Fibroblast of lung (primary cell): ENCODE data around the gene ATP13A1. TPM values are rescaled to one million over a fixed set of nuclear protein-coding genes. Genes with fewer than 3 reads are reported as not detected.

Source experiments
- DNase-seq, 2 donors: peaks; one replicate each; pipeline versions ENCODE4 v3.0.0 to v3.0.0-alpha.2; 2010; ENCODE audit warnings: low read depth in 2 of 2
- H2AFZ ChIP-seq: 2 replicates; pipeline ENCODE4 v1.5.1; 2012; ENCODE audit warnings: low read length, control low read depth, inconsistent platforms
- H3K27ac ChIP-seq: 2 replicates; pipeline ENCODE4 v1.5.1; 2011; ENCODE audit warnings: low read length, control low read depth; ENCODE audit not compliant: insufficient read depth
- H3K27me3 ChIP-seq: 2 replicates; pipeline ENCODE4 v1.5.1; 2011; ENCODE audit warnings: mild to moderate bottlenecking, low read length; ENCODE audit not compliant: control insufficient read depth, insufficient read depth
- H3K36me3 ChIP-seq: 2 replicates; pipeline ENCODE4 v1.5.1; 2011; ENCODE audit warnings: low read length; ENCODE audit not compliant: control insufficient read depth, insufficient read depth
- H3K4me1 ChIP-seq: 2 replicates; pipeline ENCODE4 v1.5.1; 2011; ENCODE audit warnings: low read length; ENCODE audit not compliant: control insufficient read depth, insufficient read depth; ENCODE audit errors: extremely low read depth
- H3K4me2 ChIP-seq: 2 replicates; pipeline ENCODE4 v1.5.1; 2011; ENCODE audit warnings: low read length, control low read depth; ENCODE audit not compliant: insufficient read depth; ENCODE audit errors: extremely low read depth
- H3K4me3 ChIP-seq, 4 experiments: fragments of 200-600 bp in 1 of 4; sonication (generic) in 1 of 4; replicated peaks in 1 of 4; 2 replicates each; pipeline ENCODE4 v1.5.1; 2011 to 2016; ENCODE audit warnings: low read length in 4 of 4, low read depth in 3 of 4, mild to moderate bottlenecking in 3 of 4, control low read depth in 2 of 4, inconsistent platforms in 1 of 4, mixed read lengths in 1 of 4; ENCODE audit not compliant: insufficient read depth in 1 of 4; ENCODE audit errors: control extremely low read depth in 1 of 4
- H3K79me2 ChIP-seq: 2 replicates; pipeline ENCODE4 v1.5.1; 2012; ENCODE audit warnings: mild to moderate bottlenecking, low read length, inconsistent platforms; ENCODE audit not compliant: control insufficient read depth, insufficient read depth
- H3K9ac ChIP-seq: 2 replicates; pipeline ENCODE4 v1.5.1; 2011; ENCODE audit warnings: mild to moderate bottlenecking, low read length, control low read depth; ENCODE audit not compliant: insufficient read depth
- H3K9me3 ChIP-seq: 2 replicates; pipeline ENCODE4 v1.5.1; 2012; ENCODE audit warnings: low read depth, low read length; ENCODE audit not compliant: control insufficient read depth, insufficient read depth
- H4K20me1 ChIP-seq: 2 replicates; pipeline ENCODE4 v1.5.1; 2011; ENCODE audit warnings: low read length; ENCODE audit not compliant: control insufficient read depth, insufficient read depth; ENCODE audit errors: extremely low read depth
- EZH2 ChIP-seq: IDR thresholded peaks from 2 replicates; pipeline ENCODE4 v1.5.1; 2012; ENCODE audit warnings: low read length, control low read depth, mild to moderate bottlenecking; ENCODE audit errors: missing control alignments
- polyA plus RNA-seq, 2 donors: library from polyadenylated mRNA; depleted of rRNA in 1 of 2; stranded (reverse) in 1 of 2; unstranded in 1 of 2; fragments of >200 nt; gene quantifications; 2 replicates each; pipeline ENCODE4 v1.2.1, GENCODE V29; 2011 to 2012; ENCODE audit warnings: missing spikeins in 1 of 2
- total RNA-seq: library from RNA; depleted of rRNA; stranded (reverse); fragments of >200 nt; gene quantifications from 2 replicates; pipeline ENCODE4 v1.2.1, GENCODE V29; 2014
- TF ChIP-seq, protein P1 (sequence below), 2 donors: IDR thresholded peaks in 1 of 2; conservative IDR thresholded peaks in 1 of 2; 1 replicate in 1 of 2; 2 replicates in 1 of 2; pipeline ENCODE4 v1.5.1; 2011 to 2012; ENCODE audit warnings: low read length in 2 of 2, control low read depth in 1 of 2, inconsistent platforms in 1 of 2, low read depth in 1 of 2, mild to moderate bottlenecking in 1 of 2

The ATP13A1 gene
- total and polyA plus RNA-seq, 2 donors (not counting 1 experiment from before 2014, with no cell fraction given) = 8.5 to 25.4 TPM

DNA sequence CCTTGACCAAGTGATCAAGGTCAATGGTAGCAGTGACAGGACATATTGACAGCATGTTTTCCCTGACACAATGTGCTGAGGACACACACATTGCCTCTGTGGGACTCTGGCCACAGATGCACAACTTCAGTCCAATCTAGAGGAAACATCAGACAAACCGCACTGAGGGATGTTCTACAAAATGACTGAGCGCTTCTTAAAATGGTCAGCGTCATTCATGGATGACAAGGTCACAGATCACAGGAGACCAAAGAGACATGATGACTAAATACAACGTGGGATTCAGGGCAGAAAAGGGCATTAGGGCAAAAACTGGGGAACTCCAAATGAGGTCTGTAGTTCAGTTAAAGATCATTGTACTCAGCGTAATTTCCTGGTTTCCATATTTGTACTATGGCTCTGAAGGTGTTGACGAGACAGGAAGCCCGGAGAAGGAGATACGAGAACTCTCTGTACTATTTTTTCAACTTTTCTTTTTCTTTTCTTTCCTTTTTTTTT, 65.6 kb downstream of the ATP13A1 start:
- Histone ChIP-seq H3K4me3 (no peak overlapping the region), H3K27me3 (no peaks in the 10 kb centered on the region), H3K9me3 (no peaks in the 10 kb centered on the region), H3K36me3 (no peaks in the 10 kb centered on the region), H3K4me1 (peaks cover 9% of the 10 kb centered on the region), H2AFZ (no peak overlapping the region), H3K9ac (no peak overlapping the region), H3K4me2 (no peak overlapping the region), H3K79me2 (no peaks in the 10 kb centered on the region), H3K27ac (no peak overlapping the region), H4K20me1 (no peaks in the 10 kb centered on the region)
- TF ChIP-seq EZH2 = no peak
- TF ChIP-seq, protein P1, sequence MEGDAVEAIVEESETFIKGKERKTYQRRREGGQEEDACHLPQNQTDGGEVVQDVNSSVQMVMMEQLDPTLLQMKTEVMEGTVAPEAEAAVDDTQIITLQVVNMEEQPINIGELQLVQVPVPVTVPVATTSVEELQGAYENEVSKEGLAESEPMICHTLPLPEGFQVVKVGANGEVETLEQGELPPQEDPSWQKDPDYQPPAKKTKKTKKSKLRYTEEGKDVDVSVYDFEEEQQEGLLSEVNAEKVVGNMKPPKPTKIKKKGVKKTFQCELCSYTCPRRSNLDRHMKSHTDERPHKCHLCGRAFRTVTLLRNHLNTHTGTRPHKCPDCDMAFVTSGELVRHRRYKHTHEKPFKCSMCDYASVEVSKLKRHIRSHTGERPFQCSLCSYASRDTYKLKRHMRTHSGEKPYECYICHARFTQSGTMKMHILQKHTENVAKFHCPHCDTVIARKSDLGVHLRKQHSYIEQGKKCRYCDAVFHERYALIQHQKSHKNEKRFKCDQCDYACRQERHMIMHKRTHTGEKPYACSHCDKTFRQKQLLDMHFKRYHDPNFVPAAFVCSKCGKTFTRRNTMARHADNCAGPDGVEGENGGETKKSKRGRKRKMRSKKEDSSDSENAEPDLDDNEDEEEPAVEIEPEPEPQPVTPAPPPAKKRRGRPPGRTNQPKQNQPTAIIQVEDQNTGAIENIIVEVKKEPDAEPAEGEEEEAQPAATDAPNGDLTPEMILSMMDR (conservative IDR thresholded peaks at IDR 0.05 in 1 of 2, IDR thresholded peaks at IDR 0.05 in 1 of 2; ENCODE audit: low read depth in 1 of 2, low read length in 2 of 2) = no peak
- no peak for DNase-seq

Other genes with a start within 250 kb of the ATP13A1 start
- 3.1 and 5.8 TPM in 2 replicates for gene TSSK6, start 148.1 kb downstream of the ATP13A1 start, total RNA-seq
- 0.32 and 0.47 TPM in 2 replicates for gene TSSK6, start 148.1 kb downstream of the ATP13A1 start, polyA plus RNA-seq
- 215 and 221 TPM in 2 replicates for gene NDUFA13, start 147.5 kb downstream of the ATP13A1 start, total RNA-seq
- 306 and 472 TPM in 2 replicates for gene NDUFA13, start 147.5 kb downstream of the ATP13A1 start, polyA plus RNA-seq
- 0.50 and 0.51 TPM in 2 replicates for gene YJEFN3, start 134.8 kb downstream of the ATP13A1 start, total RNA-seq
- 0.62 and 0.69 TPM in 2 replicates for gene YJEFN3, start 134.8 kb downstream of the ATP13A1 start, polyA plus RNA-seq
- 0.51 and 0.66 TPM in 2 replicates for gene CILP2, start 125.4 kb downstream of the ATP13A1 start, total RNA-seq
- gene CILP2, start 125.4 kb downstream of the ATP13A1 start, polyA plus RNA-seq = 0.10 and 0.23 TPM in 2 replicates
- gene PBX4, start 45.0 kb downstream of the ATP13A1 start, total RNA-seq = 1.5 and 1.7 TPM in 2 replicates
- 0.39 and 1.2 TPM in 2 replicates for gene PBX4, start 45.0 kb downstream of the ATP13A1 start, polyA plus RNA-seq
- 1.0 and 1.5 TPM in 2 replicates for gene LPAR2, start 35.5 kb downstream of the ATP13A1 start, total RNA-seq
- gene LPAR2, start 35.5 kb downstream of the ATP13A1 start, polyA plus RNA-seq = 0.81 and 1.3 TPM in 2 replicates
- gene GMIP, start 20.0 kb downstream of the ATP13A1 start, total RNA-seq = 2.1 and 5.3 TPM in 2 replicates
- 2.3 and 2.9 TPM in 2 replicates for gene GMIP, start 20.0 kb downstream of the ATP13A1 start, polyA plus RNA-seq
- 4.9 and 5.4 TPM in 2 replicates for gene ZNF101, start 5.2 kb upstream of the ATP13A1 start, total RNA-seq
- 4.4 and 5.7 TPM in 2 replicates for gene ZNF101, start 5.2 kb upstream of the ATP13A1 start, polyA plus RNA-seq
- gene ZNF14, start 69.4 kb upstream of the ATP13A1 start, total RNA-seq = 6.2 and 7.9 TPM in 2 replicates
- 2.6 and 3.7 TPM in 2 replicates for gene ZNF14, start 69.4 kb upstream of the ATP13A1 start, polyA plus RNA-seq
- 11.0 and 16.5 TPM in 2 replicates for gene ZNF506, start 158.1 kb upstream of the ATP13A1 start, total RNA-seq
- 7.6 and 9.6 TPM in 2 replicates for gene ZNF506, start 158.1 kb upstream of the ATP13A1 start, polyA plus RNA-seq
- gene ZNF253, start 202.2 kb upstream of the ATP13A1 start, total RNA-seq = 3.3 and 5.6 TPM in 2 replicates
- gene ZNF253, start 202.2 kb upstream of the ATP13A1 start, polyA plus RNA-seq = 3.2 and 3.4 TPM in 2 replicates
- gene ZNF93, start 237.3 kb upstream of the ATP13A1 start, total RNA-seq = 1.3 and 3.8 TPM in 2 replicates
- 6.6 and 8.1 TPM in 2 replicates for gene ZNF93, start 237.3 kb upstream of the ATP13A1 start, polyA plus RNA-seq